GM19193 (cell line): ENCODE measurements around the gene SPATC1L.

ENCODE experiments used
- POLR2A ChIP-seq: IDR thresholded peaks from 4 replicates; pipeline ENCODE4 v1.6.1; 2011; ENCODE audit not compliant: insufficient read depth, insufficient read length; ENCODE audit errors: extremely low read depth

Gene SPATC1L

GRCh38 chr21:46154155-46154954, 29.9 kb downstream of the SPATC1L start:
- no peak for TF ChIP-seq POLR2A

GRCh38 chr21:46153247-46154154, 30.8 kb downstream of the SPATC1L start:
- no peak for TF ChIP-seq POLR2A

- no peak for TF ChIP-seq POLR2A
Observed at GRCh38 chr21:46152927-46153246, 31.4 kb downstream of the SPATC1L start.

GRCh38 chr21:46151989-46152926, 32.0 kb downstream of the SPATC1L start:
- TF ChIP-seq POLR2A, result no peak

GRCh38 chr21:46151261-46151988, 32.8 kb downstream of the SPATC1L start:
- TF ChIP-seq POLR2A, result no peak

GRCh38 chr21:46150491-46151121, 33.7 kb downstream of the SPATC1L start:
- TF ChIP-seq POLR2A, result no peak

GRCh38 chr21:46150073-46150472, 34.2 kb downstream of the SPATC1L start:
- no peak for TF ChIP-seq POLR2A

- no peak for TF ChIP-seq POLR2A
Observed at GRCh38 chr21:46149205-46149901, 34.9 kb downstream of the SPATC1L start.

GRCh38 chr21:46148106-46148505, 36.2 kb downstream of the SPATC1L start:
- no peak for TF ChIP-seq POLR2A

GRCh38 chr21:46146856-46147255, 37.4 kb downstream of the SPATC1L start:
- TF ChIP-seq POLR2A, result no peak

- TF ChIP-seq POLR2A, result no peak
Observed at GRCh38 chr21:46145840-46146691, 38.2 kb downstream of the SPATC1L start.

GRCh38 chr21:46145159-46145839, 39.0 kb downstream of the SPATC1L start:
- no peak for TF ChIP-seq POLR2A
